CD14-positive monocyte (primary cell): ENCODE measurements around the gene FAM131A. TPM values are rescaled to one million over a fixed set of nuclear protein-coding genes. Genes with fewer than 3 reads are reported as not detected.

Source experiments
- DNase-seq, 3 donors: peaks; one replicate each; pipeline ENCODE4 v3.0.0-alpha.2; 2011 to 2022
- H2AFZ ChIP-seq: 2 replicates; pipeline ENCODE4 v1.6.0; 2012; ENCODE audit warnings: mild to moderate bottlenecking, low read depth, low read length, inconsistent platforms; ENCODE audit not compliant: insufficient read depth, poor library complexity, severe bottlenecking
- H3K27ac ChIP-seq, 2 donors: 1 replicate in 1 of 2; 2 replicates in 1 of 2; pipeline ENCODE4 v1.5.1; 2012 to 2013; ENCODE audit warnings: low read length in 2 of 2, control low read depth in 1 of 2, inconsistent platforms in 1 of 2, low read depth in 1 of 2, mild to moderate bottlenecking in 1 of 2
- H3K27me3 ChIP-seq, 2 donors: one replicate each; pipeline versions ENCODE4 v1.6.0 to v1.6.1; 2011 to 2013; ENCODE audit warnings: low read length in 2 of 2; ENCODE audit not compliant: control insufficient read depth in 2 of 2, insufficient read depth in 2 of 2
- H3K36me3 ChIP-seq, 2 donors: replicated peaks in 1 of 2; 1 replicate in 1 of 2; 2 replicates in 1 of 2; pipeline versions ENCODE4 v1.5.1 to v1.6.1; 2012 to 2013; ENCODE audit warnings: low read length in 2 of 2, control low read depth in 1 of 2, inconsistent platforms in 1 of 2, mild to moderate bottlenecking in 1 of 2; ENCODE audit not compliant: insufficient read depth in 2 of 2, control insufficient read depth in 1 of 2
- H3K4me1 ChIP-seq, 2 donors: 1 replicate in 1 of 2; 2 replicates in 1 of 2; pipeline versions ENCODE4 v1.5.1 to v1.6.1; 2012 to 2013; ENCODE audit warnings: low read length in 2 of 2, control low read depth in 1 of 2, inconsistent platforms in 1 of 2, mild to moderate bottlenecking in 1 of 2, moderate library complexity in 1 of 2; ENCODE audit not compliant: insufficient read depth in 2 of 2, control insufficient read depth in 1 of 2
- H3K4me2 ChIP-seq: replicated peaks from 2 replicates; pipeline ENCODE3; 2012; ENCODE audit warnings: low read length, moderate library complexity, mild to moderate bottlenecking; ENCODE audit not compliant: poor library complexity, severe bottlenecking; ENCODE audit errors: extremely low read depth
- H3K4me3 ChIP-seq, 3 experiments: fragments of 200-600 bp in 1 of 3; sonication (generic) in 1 of 3; replicated peaks in 1 of 3; 1 replicate in 2 of 3; 2 replicates in 1 of 3; pipeline ENCODE4 v1.5.1; 2011 to 2013; ENCODE audit warnings: low read length in 3 of 3, mild to moderate bottlenecking in 3 of 3, control low read depth in 2 of 3, low read depth in 2 of 3, inconsistent platforms in 1 of 3, moderate library complexity in 1 of 3
- H3K79me2 ChIP-seq: 2 replicates; pipeline ENCODE4 v1.6.0; 2012; ENCODE audit warnings: mild to moderate bottlenecking, control low read depth, inconsistent platforms, low read length, moderate library complexity; ENCODE audit not compliant: insufficient read depth
- H3K9ac ChIP-seq: 2 replicates; pipeline ENCODE4 v1.6.0; 2017; ENCODE audit warnings: low read length, mild to moderate bottlenecking; ENCODE audit not compliant: insufficient read depth, poor library complexity, severe bottlenecking
- H3K9me3 ChIP-seq, 2 donors: replicated peaks in 1 of 2; 1 replicate in 1 of 2; 2 replicates in 1 of 2; pipeline versions ENCODE4 v1.5.1 to v1.6.1; 2012 to 2013; ENCODE audit warnings: low read length in 2 of 2, control low read depth in 1 of 2; ENCODE audit not compliant: control insufficient read depth in 1 of 2, insufficient read depth in 1 of 2
- H4K20me1 ChIP-seq: 2 replicates; pipeline ENCODE4 v1.6.0; 2012; ENCODE audit warnings: mild to moderate bottlenecking, low read length, control low read depth, moderate library complexity; ENCODE audit not compliant: insufficient read depth
- H3K27ac Mint-ChIP-seq, 7 donors: one replicate each; pipeline ENCODE4 v1.8.0; 2020; ENCODE audit warnings: mild to moderate bottlenecking in 7 of 7, mixed read lengths in 7 of 7, moderate library complexity in 6 of 7, inconsistent platforms in 2 of 7
- H3K27me3 Mint-ChIP-seq, 3 donors: one replicate each; pipeline ENCODE4 v1.8.0; 2021 to 2022; ENCODE audit warnings: low read depth in 3 of 3, mild to moderate bottlenecking in 3 of 3, mixed read lengths in 3 of 3, moderate library complexity in 3 of 3, inconsistent platforms in 1 of 3
- H3K36me3 Mint-ChIP-seq, 2 donors: one replicate each; pipeline ENCODE4 v1.8.0; 2020; ENCODE audit warnings: mixed read lengths in 2 of 2, inconsistent platforms in 1 of 2, mild to moderate bottlenecking in 1 of 2
- H3K4me1 Mint-ChIP-seq: one replicate; pipeline ENCODE4 v1.8.0; 2020; ENCODE audit warnings: mild to moderate bottlenecking, mixed read lengths
- H3K4me3 Mint-ChIP-seq, 2 donors: one replicate each; pipeline ENCODE4 v1.8.0; 2020; ENCODE audit warnings: mild to moderate bottlenecking in 2 of 2, mixed read lengths in 2 of 2, moderate library complexity in 1 of 2
- H3K9me3 Mint-ChIP-seq, 7 donors: one replicate each; pipeline ENCODE4 v1.8.0; 2020 to 2022; ENCODE audit warnings: mixed read lengths in 7 of 7, mild to moderate bottlenecking in 6 of 7, moderate library complexity in 6 of 7, inconsistent platforms in 2 of 7
- CTCF ChIP-seq: fragments of 200-600 bp; IDR thresholded peaks from one replicate; pipeline ENCODE4 v1.8.0; 2022; ENCODE audit warnings: antibody characterized with exemption, mild to moderate bottlenecking
- WGBS: methylation state at CpG from one replicate; pipeline ENCODE4 v1.1.5; 2013; ENCODE audit warnings: missing lambda C conversion rate; ENCODE audit not compliant: insufficient coverage; 5-methylcytosine and 5-hydroxymethylcytosine counted together
- intact Hi-C, 2 donors: fragments of 100-400 bp; cut with micrococcal nuclease; formaldehyde crosslinking; loops; one replicate each; pipeline versions ENCODE4 v1.15.0 to v1.15.1; 2023
- polyA plus RNA-seq, 3 donors: library from polyadenylated mRNA; depleted of rRNA in 1 of 3; unstranded in 2 of 3; stranded (reverse) in 1 of 3; fragments of 300-500 nt in 2 of 3; fragments of >200 nt in 1 of 3; fragmentation: Illumina TruSeq in 2 of 3; gene quantifications; 1 replicate in 2 of 3; 2 replicates in 1 of 3; pipeline ENCODE4 v1.2.3, GENCODE V29; 2012 to 2021
- small RNA-seq: library from RNA; depleted of rRNA; stranded (forward); fragments of <200 nt; gene quantifications from one replicate; pipeline ENCODE3, GENCODE V24; 2012; ENCODE audit warnings: low read depth; ENCODE audit not compliant: insufficient read length

Gene FAM131A
- polyA plus RNA-seq, 3 donors: 5.8 to 30.6 (median 7.7) TPM

GRCh38 chr3:184395320-184395660, 57.9 kb downstream of the FAM131A start:
- Histone ChIP-seq H3K4me1 (no peaks in the 10 kb centered on the region), H2AFZ (no peak overlapping the region), H3K27me3 (peaks cover 0 to 12% of the 10 kb centered on the region in 2 donors), H3K4me3 (no peak overlapping the region), H3K27ac (no peak overlapping the region), H3K4me2 (no peak overlapping the region), H4K20me1 (no peaks in the 10 kb centered on the region), H3K79me2 (no peaks in the 10 kb centered on the region), H3K36me3 (no peaks in the 10 kb centered on the region), H3K9me3 (no peaks in the 10 kb centered on the region), H3K9ac (no peak overlapping the region)
- intact Hi-C loops: no loop called here
- H3K4me1 Mint-ChIP-seq: no peaks in the 10 kb centered on the region
- DNase-seq: no peak
- no peak overlapping the region for H3K4me3 Mint-ChIP-seq
- no peaks in the 10 kb centered on the region for H3K9me3 Mint-ChIP-seq
- H3K36me3 Mint-ChIP-seq: no peaks in the 10 kb centered on the region
- no peak for TF ChIP-seq CTCF
- WGBS: 90% methylated on average over 3 of the region's 5 CpGs
- H3K27ac Mint-ChIP-seq: no peak overlapping the region
- H3K27me3 Mint-ChIP-seq: peaks cover 9 to 27% (median 15%) of the 10 kb centered on the region in 3 donors

Small RNA genes within 50 kb of the gene (small RNA-seq; reads per million reads assigned to genes)
- gene SNORD66: 4,012 reads per million, percentile 100 among the genes with 10 or more reads in this experiment

Other genes with a start within 250 kb of the FAM131A start
- not detected for gene HTR3E, start 240.5 kb upstream of the FAM131A start, polyA plus RNA-seq
- 10 to 100 TPM; 22.7 to 50.0 (median 24.1) TPM for gene EIF2B5, start 202.2 kb upstream of the FAM131A start, polyA plus RNA-seq
- 10 to 100 TPM in 1 of 3 donors, 1 to 10 TPM in 2; 4.5 to 42.1 (median 9.4) TPM for gene DVL3, start 182.2 kb upstream of the FAM131A start, polyA plus RNA-seq
- 100 to 1,000 TPM; 283 to 327 (median 295) TPM for gene AP2M1, start 162.7 kb upstream of the FAM131A start, polyA plus RNA-seq
- gene ABCF3, start 151.4 kb upstream of the FAM131A start, polyA plus RNA-seq: 10 to 100 TPM; 13.5 to 74.8 (median 13.9) TPM
- gene VWA5B2, start 108.0 kb upstream of the FAM131A start, polyA plus RNA-seq: under 1 TPM in 1 of 3 donors, not detected in 2; 0.32 TPM
- gene ALG3, start 88.6 kb upstream of the FAM131A start, polyA plus RNA-seq: 10 to 100 TPM; 29.0 to 60.8 (median 56.4) TPM
- 10 to 100 TPM in 1 of 3 donors, 1 to 10 TPM in 2; 4.0 to 12.0 (median 7.3) TPM for gene EEF1AKMT4, start 87.9 kb upstream of the FAM131A start, polyA plus RNA-seq
- gene CAMK2N2, start 76.0 kb upstream of the FAM131A start, polyA plus RNA-seq: not detected
- not detected for gene ECE2, start 61.6 kb upstream of the FAM131A start, polyA plus RNA-seq
- gene PSMD2, start 38.4 kb upstream of the FAM131A start, polyA plus RNA-seq: 100 to 1,000 TPM; 138 to 186 (median 167) TPM
- 100 to 1,000 TPM in 1 of 3 donors, 10 to 100 TPM in 2; 13.9 to 119 (median 24.2) TPM for gene EIF4G1, start 23.0 kb upstream of the FAM131A start, polyA plus RNA-seq
- gene CLCN2, start 24.0 kb downstream of the FAM131A start, polyA plus RNA-seq: 1 to 10 TPM in 1 of 3 donors, under 1 TPM in 1, not detected in 1; 0.16 to 2.7 TPM
- gene POLR2H, start 24.1 kb downstream of the FAM131A start, polyA plus RNA-seq: 10 to 100 TPM; 21.7 to 67.3 (median 24.6) TPM
- gene THPO, start 40.6 kb downstream of the FAM131A start, polyA plus RNA-seq: not detected
- gene CHRD, start 42.5 kb downstream of the FAM131A start, polyA plus RNA-seq: under 1 TPM in 1 of 3 donors, not detected in 2; 0.03 TPM
- 1 to 10 TPM in 1 of 3 donors, under 1 TPM in 2; 0.71 to 1.2 (median 0.80) TPM for gene EPHB3, start 224.2 kb downstream of the FAM131A start, polyA plus RNA-seq